ENCODE measurements around the gene TMEM248.
A peak's percentile ranks its signal among the peaks of the same experiment; 100 is the strongest.

- TF ChIP-seq POLR2A (IDR thresholded peaks at IDR 0.05; ENCODE audit: low read depth, low read length) (no peak; the same call in 1 of the 2 replicates), TAF1 (IDR thresholded peaks at IDR 0.05; ENCODE audit: borderline replicate concordance, low read depth, low read length) (no peak), POLR2AphosphoS5 (IDR thresholded peaks at IDR 0.05; ENCODE audit: low read depth, low read length) (peak; percentile 60)
These were observed 36.7 kb downstream of the TMEM248 start for GRCh38 chr7:66957595-66958290.
